Hindlimb muscle (tissue), 1 donor: ENCODE data around the gene ORC1. TPM values are rescaled to one million over a fixed set of nuclear protein-coding genes. Genes with fewer than 3 reads are reported as not detected.
"Not testable (repeated sequence)": the region's sequence is repeated elsewhere in the genome, so short reads cannot be mapped to it uniquely, and the experiment has no call there.

Source experiments
- DNase-seq: peaks from one replicate; pipeline ENCODE4 v3.0.0-alpha.2; 2013
- polyA plus RNA-seq: library from polyadenylated mRNA; unstranded; fragments of 120-200 nt; gene quantifications from one replicate; pipeline ENCODE4 v1.2.1, GENCODE V29; 2013; ENCODE audit not compliant: insufficient read length

ORC1 gene
- polyA plus RNA-seq, 1 donor: 2.6 TPM

DNA sequence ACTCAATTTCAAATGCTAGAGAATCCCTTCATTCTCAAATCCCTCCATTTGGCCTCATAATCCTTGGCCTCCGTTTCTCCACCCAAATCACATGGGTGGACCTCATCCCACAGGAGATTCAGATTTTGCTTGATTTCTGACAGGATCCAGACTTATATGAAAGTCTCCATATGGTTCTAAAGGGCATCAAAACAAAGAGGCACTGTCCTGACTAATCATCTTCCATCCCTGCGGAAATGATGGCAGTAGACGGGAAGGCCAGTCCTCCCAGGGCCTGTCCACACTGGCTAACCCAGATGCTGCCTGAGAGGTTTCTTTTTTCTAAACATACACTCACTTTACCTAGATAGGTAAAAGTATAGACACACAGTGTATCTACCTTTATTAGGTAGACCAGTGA is 18.8 kb downstream of the ORC1 start:
- no peak for DNase-seq

DNA sequence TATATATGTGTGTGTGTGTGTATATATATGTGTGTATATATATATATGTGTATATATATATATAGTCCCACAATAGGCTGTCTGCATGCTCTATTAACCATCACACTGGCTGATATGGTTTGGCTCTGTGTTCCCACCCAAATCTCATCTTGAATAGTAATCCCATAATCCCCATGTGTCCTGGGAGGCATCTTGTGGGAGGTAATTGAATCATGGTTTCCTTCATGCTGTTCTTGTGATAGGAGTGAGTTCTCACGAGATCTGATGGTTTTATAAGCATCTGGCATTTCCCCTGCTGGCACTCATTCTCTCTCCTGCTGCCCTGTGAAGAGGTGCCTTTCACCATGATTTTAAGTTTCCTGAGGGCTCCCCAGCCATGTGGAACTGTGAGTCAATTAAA is 34.4 kb downstream of the ORC1 start:
- not testable (repeated sequence) for DNase-seq

DNA sequence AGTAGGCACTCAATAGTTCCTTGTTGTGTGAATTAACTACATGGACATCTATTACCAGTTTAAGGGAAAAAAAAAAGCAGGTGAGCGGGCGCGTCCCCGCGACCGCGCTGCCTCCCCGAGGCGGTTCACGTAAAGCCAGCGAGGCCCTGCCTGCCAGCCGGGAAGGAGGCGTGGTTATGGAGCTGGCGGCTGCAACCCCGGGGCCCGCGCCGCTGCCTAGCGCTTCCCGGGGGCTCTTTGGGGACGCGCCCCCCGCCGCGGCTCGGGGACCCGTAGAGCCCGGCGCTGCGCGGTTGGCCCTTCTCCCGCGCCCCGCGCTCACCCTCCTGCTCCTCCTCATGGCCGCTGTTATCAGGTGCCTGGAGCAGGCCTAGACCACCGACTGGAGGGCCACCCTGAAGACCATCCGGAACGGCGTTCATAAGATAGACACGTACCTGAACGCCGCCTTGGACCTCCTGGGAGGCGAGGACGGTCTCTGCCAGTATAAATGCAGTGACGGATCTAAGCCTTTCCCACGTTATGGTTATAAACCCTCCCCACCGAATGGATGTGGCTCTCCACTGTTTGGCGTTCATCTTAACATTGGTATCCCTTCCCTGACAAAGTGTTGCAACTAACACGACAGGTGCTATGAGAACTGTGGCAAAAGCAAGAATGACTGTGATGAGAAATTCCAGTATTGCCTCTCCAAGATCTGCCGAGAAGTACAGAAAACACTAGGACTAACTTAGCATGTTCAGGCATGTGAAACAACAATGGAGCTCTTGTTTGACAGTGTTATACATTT is 35.6 kb downstream of the ORC1 start:
- no peak for DNase-seq

DNA sequence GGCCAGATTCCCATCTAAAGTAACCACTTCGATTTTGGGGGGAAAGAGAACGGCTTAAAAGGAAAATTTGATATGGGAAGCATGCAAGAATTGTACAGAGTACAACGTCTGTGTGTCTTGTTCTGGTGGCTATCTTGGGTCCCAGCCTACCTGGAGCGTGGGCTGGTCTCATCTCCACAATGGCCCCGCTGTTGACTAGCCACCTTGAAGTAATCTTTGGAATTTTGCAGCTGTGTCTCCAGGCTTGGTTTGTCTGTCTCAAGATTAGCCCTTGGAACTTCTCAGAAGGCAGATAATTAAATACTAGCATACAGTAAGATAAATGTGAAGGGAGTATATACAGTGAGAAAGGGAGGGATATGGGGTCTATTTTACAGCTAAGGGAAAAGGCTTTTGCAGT is 37.0 kb downstream of the ORC1 start:
- DNase-seq: no peak

DNA sequence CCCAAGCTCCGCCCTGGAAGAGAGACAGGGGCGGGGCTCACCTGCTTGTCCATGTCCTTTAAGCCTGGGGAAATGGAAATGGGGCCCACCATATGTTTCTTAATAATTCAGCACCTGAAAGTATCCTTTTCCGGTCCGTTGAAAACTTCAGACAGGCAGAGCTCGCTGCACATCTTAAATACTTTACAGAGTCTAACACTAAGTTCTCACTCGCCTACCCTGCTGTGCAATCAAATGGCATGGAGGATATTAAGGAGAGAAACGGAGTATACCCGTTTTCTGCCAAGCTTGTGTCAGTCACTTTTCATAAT is 37.8 kb downstream of the ORC1 start:
- DNase-seq: no peak

DNA sequence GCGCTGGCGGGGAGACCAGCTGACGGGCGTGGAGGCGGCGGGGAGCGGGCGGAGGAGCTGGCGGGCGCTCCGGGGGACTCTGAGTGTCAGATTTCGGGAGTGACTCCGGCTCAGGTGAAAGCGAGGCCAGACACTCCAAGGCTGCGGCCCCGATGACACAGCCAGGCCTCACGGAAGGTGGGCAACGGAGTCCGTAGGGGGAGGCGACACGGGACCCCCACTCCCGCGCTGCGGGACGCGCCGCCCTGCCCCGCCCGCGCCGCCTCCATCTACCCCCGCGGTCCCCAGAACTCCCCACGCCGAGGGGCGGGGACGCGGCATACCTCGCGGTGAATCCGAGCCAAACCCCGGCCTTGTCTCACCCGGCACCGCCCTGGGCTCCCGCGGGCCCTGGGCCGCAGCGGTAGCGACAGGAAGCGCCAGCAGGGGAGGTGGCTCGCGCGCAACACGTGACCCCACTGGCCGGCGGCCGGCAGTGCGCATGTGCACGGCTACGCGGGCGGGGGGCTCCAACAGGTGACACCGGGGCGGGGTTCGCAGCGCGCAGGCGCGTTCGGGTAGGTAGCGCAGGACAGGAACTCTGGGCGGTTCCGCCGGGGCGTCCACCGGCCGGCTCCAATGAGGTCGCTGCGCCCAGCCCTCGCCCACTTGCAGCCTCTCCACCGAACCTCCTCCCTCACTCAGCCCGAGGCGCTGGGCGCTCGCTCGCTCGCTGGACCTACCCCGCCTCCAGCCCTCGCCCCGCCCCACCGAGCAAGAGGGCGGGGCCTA is 38.3 kb downstream of the ORC1 start, which contains the start of gene CC2D1B:
CC2D1B (minus strand) TSS at position 460 of the 771 bp plus-strand sequence. CDS start 1,585 bp downstream, outside the sequence.
- peak; percentile 95 for DNase-seq

DNA sequence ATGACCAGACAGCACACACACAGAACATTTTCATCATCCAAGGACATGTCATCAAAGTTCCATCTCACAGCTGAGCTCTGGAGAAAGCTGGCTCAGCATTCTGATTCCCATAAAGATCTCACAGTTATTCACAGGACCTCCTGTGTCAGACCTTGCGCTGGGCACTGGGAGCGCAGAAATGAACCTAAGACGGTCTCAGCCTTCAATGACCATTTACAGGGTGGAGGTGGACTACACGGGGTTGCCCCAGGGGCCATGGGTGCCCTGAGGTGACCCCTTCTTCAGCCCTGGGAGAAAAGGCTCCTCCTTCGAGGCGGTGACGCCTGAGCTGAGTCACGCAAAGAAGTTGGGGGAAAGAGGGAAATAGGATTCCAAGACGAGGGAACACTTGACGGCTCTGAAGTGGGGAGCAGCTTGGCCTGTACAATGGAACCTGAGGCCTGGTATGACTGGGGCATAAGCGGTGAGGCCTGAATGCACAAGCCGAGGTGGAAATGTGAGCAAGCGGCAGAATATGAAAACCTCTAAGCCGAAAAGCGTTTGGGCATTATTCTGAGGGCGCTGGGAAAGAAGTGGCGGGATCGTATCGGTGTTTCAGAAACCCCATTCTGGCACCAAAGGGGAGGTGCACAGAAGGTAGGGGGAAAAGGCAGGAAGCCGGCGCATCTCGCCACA is 39.0 kb downstream of the ORC1 start:
- DNase-seq: peak; percentile 40

DNA sequence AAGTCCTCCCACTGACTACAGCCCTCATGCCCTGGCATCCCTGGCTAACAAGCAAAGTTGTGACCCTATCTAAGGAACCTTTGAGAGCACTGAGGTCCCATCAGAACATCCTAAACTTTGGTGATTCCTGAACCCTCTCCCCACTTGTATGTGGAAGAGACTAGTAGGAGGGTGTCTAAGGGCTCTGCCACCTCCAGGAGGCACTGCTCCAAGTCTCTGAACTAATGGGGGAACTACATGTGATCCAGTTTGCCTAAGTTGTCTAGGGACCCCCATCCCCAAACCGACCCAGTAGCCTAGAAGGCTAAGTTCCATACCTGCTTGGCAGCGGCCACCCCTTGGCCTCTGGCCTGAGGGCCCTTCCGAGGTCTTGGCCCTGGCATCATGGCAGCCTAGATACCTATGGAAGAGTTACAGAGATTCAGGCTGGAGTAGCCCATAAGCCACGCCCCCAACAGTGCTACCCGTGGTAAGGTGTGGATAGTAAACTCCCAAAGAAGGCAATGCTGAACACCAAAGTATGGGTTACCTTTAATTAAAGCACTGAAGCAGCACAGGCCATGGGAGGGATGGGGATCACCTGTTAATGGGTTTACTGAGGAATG is 39.9 kb downstream of the ORC1 start:
- no peak for DNase-seq

DNA sequence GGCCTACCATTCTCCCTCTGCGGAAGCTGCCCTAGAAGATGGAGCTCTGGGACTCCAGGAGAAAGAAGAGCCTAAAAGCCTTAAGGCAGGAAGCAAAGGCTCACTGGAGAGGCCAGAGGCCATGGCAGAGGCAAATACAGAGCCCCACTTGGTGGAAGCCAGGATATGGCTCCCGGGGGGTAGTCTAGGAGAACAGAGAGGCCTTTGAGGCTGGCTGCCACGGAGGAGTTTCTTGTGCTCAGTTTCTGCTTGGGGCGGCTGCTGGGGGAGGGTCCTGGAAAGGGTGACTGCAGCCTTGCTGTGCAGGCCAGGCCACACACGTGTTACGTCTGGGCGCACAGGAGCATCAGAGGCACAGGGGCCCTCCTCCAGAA is 43.6 kb downstream of the ORC1 start:
- no peak for DNase-seq

DNA sequence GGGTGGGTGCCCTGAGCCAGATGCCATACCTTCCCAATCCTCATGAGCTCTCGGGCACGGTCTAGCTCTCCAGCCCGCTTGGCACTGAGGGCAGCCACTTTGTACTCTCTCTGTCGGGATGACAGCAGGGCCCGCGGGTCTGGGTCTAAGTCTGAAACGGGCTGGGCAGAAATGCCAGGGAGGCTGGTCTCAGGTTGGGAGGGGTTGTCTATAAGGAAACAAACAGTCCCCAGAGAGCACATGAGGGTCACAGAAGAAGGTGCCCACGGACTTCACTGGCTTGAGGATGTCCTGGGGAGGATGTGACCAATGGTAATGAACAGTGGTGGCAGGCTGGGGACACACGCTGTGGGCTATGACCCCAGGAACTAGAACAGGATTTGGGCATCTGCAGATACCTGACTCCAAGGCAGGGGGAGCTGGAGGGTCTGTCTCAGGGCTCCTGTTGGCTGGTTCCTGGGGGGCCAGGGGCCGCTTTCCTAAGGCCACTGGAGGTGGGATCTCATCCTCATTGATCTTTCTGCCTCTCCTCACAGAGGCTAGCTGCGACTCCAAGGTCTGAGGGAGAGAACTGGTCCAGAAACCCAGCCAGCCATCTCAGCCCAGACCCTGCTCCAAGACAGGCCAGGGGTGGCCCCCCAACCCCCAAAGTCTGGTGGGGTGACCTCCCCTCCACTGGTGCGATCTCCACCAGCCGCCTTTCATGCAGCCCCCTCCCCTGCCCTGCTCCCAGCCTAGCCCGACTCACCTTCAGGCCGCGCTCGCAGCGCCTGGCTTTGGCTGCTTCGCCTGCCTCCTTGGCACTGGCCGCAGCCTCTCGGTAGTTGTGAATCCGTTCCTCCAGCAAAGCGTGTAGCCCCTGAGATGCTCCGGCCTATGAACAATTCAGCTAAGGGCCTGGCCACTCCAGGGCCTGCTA is 44.3 kb downstream of the ORC1 start:
- DNase-seq: no peak

DNA sequence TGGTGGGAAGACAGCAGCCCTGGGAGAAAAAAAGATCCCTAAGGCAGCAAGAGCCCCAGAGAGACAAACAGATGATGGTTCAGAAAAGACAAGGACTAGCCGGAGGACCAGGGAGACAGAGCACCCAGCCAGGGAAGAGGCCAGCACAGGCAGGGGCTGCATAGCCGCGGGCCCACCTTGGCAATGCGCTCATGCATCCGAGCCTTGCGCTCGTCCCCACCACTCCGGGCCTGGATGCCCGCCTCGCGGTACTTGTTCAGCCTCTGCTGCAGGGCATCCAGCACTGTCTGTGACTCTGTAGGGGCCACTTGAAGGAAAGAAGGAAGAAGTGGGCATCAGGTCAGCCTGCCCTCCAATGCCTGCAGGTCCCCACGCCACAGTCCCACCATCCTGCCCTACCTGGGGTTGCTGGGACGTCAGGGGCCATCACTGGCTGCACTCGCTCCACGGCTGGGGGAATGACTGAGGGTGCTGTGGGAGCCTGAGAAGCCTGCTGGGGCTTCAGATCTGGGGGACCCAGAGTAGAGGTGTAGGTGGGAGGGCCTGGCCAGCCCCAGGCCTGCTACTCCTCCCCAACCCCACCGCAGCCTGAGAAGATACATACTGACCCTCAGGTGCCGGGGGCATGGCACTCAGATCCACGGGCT is 45.2 kb downstream of the ORC1 start:
- DNase-seq: no peak

DNA sequence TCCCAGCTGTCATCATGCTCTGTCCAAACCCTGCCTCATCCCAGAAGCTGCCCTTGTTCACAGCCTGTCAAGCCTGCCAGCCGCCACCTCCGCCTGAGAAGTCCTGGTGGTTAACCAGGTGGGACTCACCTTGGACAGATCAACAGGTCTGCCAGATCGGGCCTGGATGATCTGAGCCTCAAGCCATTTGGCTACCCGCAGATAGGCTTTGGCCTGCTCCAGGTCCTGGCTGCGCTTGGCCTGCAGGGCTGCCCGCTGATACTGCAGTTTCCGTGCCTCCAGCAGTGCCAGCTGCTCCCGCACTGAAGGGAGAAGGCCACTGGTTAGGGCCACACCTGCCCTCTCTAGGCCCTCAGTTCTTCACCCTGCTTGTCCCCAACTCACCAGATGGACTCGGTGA is 46.8 kb downstream of the ORC1 start:
- DNase-seq: no peak

DNA sequence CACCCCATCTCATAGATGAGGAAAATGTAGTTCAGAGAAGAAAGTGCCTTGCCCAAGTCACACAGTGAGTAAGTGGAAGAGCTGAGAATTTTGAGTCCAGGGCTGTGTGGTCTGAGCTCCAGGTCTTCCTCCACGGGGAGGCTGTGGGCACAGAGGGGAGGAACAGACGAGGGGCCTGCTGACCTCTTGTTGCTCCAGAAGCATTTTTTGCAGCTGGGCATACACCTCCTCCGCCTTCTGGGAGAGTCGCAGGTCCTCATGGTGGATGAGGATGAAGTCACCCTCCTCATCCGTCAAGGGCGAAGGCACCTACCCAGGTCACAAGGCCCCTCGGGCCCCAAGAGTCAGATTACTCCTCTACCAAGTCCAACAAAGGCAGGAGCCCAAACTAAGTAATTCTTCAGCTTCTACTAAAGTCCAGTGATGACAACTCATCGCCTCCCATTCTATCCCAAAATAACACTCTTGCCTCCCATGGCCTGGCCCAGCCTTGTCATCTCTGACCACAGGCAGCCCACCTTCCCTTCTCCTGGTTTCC is 47.3 kb downstream of the ORC1 start:
- DNase-seq: no peak

DNA sequence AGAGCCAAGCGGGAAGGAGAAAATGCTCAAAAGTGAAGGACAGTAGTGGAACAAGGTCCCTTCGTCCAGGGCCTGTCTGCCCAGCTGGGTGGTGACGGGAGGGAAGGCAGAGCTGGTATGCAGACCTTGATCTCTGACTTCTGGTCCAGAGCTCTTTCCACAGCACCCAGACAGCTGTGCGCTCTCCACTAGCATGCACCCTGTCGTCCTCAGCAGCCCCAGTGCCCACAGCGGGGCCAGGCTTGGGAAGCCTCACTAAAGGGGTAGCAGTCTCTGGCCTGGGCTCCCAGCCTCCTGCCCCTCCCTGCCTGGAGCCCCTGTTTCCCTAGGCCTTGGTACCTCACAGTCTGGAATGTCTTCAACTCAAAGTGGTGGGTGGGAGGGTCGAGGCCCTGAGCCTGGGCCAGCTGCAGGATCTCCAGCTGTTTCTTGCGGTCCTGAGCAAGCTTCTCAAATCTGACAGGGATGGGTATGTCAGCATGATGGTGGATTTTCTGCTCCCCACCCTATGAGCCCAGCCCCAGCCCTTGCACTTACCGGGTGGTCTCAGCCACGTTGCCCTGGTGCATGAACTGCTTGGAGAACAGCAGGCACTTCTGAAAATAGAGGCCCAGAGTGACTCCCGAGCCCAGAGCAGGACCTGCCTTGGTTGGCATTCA is 48.2 kb downstream of the ORC1 start:
- DNase-seq: no peak

DNA sequence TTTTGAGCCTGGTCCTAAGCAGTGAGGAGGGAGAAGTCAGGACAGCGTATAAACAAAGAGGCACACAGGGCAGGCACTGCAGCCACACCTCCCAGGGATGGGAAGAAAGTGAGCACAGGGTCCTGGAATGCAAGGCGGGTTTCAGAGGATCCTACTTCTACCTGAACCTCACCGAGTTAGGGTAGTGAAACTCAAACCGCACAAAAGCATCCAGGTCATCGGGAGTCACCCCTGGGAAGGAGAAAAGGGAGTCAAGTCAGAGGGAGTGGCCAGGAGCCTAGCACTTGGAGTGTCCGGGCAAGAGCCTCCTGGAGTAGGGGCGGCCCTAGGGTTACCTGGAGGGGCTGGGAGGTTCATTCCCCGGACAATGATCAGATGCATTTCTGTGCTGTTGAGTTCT is 48.8 kb downstream of the ORC1 start:
- no peak for DNase-seq

DNA sequence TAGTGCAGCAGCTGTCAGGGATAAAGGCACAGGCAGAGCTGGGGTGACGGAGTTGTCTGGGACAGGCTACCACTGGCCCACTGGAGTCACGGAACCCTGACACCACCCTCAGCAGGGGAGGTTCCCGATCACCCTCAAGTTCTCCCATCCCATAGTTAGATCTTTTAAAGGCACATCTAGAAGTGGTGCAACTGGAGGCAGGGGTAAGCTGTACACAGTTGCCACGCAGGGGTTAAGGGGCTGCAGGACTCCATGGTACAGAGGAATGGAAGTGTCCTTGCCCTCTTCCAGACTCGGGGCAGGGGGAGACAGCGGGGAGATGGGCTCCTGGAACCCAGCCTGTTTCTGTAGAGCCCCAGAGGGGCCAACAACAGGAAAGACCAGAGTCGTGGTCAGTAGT is 51.5 kb downstream of the ORC1 start:
- no peak for DNase-seq

DNA sequence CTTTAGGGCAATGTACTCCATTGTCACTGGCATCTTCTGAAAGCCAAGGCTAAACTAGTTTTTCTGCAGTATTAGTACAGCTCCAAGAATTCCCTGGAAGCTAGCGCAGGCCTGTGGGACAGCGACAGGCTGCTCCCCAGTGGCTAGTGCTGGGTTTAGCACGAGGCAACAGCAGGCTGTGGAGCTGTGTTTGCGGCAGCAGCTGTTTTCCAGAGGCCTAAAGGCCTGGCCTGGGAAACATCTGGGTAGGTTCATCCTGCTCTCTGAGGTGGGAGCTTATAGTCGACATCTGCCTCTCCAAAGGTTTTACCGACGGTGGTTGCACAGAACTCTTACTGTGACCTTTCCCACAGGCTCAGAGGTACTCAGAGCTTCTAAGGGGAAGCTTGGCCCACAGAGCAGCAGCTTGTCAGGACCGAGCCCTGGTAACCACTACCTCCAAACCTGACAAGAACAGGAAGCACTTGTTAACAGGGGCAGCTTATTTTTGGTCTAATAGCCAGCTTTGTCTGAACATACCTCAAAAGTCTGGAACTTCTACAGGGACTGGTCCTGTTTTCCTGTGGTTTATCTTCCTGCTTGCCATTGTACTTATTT is 55.4 kb downstream of the ORC1 start:
- DNase-seq: no peak

DNA sequence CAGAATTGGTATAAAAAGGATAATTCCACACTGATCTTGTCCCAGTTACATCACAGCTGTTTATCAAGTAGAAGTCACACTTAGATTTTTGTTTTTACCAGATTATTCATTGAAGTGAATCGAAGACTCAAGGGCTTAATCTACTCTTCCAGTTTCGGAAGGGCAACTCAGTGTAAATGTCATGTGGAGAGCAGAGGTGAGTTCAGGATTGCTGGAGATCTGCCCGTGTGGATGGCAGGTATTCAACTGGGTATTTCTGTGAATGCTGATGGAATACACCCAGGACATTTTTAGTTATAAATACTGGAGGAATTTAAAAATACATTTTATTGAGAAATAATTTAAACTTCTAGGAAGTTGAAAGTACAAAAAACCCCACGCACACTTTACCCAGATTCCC is 57.6 kb downstream of the ORC1 start:
- no peak for DNase-seq

DNA sequence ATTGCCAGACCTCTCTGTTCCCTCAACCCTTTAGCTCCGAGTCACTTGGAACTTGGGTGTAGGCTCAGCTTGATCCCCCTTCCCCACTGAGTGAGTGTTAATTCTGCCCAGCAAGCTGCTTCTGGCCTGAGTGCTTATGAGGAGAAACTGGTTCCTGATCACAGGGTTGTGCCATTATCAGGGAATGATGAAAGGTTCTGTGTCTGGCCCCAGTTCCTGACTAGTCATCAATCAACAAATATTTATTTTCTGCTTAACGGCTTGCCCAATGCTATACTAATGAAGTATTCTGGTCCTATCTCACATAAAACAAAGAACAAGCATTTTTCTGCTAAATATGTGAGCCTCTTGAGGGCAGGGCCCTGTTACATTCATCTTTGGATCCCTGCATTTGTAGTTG is 59.0 kb downstream of the ORC1 start:
- DNase-seq: no peak

DNA sequence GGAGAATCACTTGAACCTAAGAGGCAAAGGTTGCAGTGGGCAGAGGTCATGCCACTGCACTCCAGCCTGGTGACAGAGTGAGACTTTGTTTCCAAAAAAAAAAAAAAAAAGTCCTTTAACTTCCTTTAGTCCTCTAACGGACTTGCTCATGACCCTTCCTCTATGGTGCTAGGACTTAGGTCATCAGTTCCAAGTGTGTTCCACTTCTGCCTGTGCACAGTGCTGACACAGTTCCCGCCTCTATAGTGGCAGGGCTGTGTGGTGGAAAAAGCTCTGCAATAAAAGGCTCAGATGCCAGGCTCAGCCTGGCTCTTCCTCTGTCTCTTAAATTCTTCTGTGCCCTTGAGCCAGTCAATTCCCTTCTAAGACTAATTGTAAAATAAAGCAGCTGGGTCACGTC is 60.2 kb downstream of the ORC1 start:
- DNase-seq: no peak
